Right lobe of liver (tissue), 6 donors: ENCODE data around the gene SLC28A3. TPM values are rescaled to one million over a fixed set of nuclear protein-coding genes. Genes with fewer than 3 reads are reported as not detected.

Experiments
- ATAC-seq, 4 donors: fragments of 200-7000 bp; cut with Tn5 transposase; one replicate each; pipeline ENCODE4 v1.9.1; 2020; ENCODE audit warnings: mild to moderate bottlenecking in 4 of 4, moderate library complexity in 4 of 4
- DNase-seq, 3 donors: peaks; one replicate each; pipeline ENCODE4 v3.0.0-alpha.2; 2020
- H3K27ac ChIP-seq, 3 donors: fragments of 200-600 bp; one replicate each; pipeline ENCODE4 v1.8.0; 2022
- H3K27me3 ChIP-seq, 2 donors: fragments of 200-600 bp; one replicate each; pipeline ENCODE4 v1.8.0; 2022
- H3K36me3 ChIP-seq, 4 donors: fragments of 200-600 bp; sonication (generic) in 1 of 4; one replicate each; pipeline versions ENCODE4 v1.5.1 to v1.8.0; 2017 to 2022; ENCODE audit warnings: control low read depth in 1 of 4
- H3K4me1 ChIP-seq, 4 donors: fragments of 200-600 bp; sonication (generic) in 1 of 4; one replicate each; pipeline versions ENCODE4 v1.5.1 to v1.8.0; 2017 to 2022; ENCODE audit warnings: control low read depth in 1 of 4
- H3K4me3 ChIP-seq, 3 donors: fragments of 200-600 bp; one replicate each; pipeline ENCODE4 v1.8.0; 2022
- H3K9me3 ChIP-seq, 4 donors: fragments of 200-600 bp; sonication (generic) in 1 of 4; one replicate each; pipeline versions ENCODE4 v1.5.1 to v1.8.0; 2017 to 2022; ENCODE audit warnings: control low read depth in 1 of 4
- POLR2A ChIP-seq: fragments of 450-650 bp; IDR thresholded peaks from one replicate; pipeline ENCODE4 v1.6.1; 2017; ENCODE audit warnings: antibody characterized with exemption, mild to moderate bottlenecking
- WGBS: methylation state at CpG from one replicate; pipeline ENCODE4 v1.1.6; 2018; ENCODE audit warnings: low coverage, low lambda C conversion rate; ENCODE audit not compliant: insufficient coverage; ENCODE audit errors: missing lambda C conversion rate; 5-methylcytosine and 5-hydroxymethylcytosine counted together
- intact Hi-C, 2 donors: fragments of 100-400 bp; cut with DNase I; formaldehyde crosslinking; loops; one replicate each; pipeline versions ENCODE4 v1.11.2 to v1.14.1; 2022
- total RNA-seq, 6 experiments: library from RNA; depleted of rRNA in 2 of 6; stranded (reverse); fragments of >200 nt in 2 of 6; fragmentation: NEBNext Ultra II Directional in 3 of 6; extraction: Animal tissue kit (Norgen Biotek cat#: 25700) in 3 of 6; gene quantifications; one replicate each; pipeline versions ENCODE4 v1.1.0 to v1.2.4, GENCODE V29; 2016 to 2023
- TF ChIP-seq, protein P1 (sequence below), 4 donors: fragments of 200-600 bp in 3 of 4; fragments of 450-650 bp in 1 of 4; IDR thresholded peaks; one replicate each; pipeline versions ENCODE4 v1.5.1 to v1.8.0; 2016 to 2022; ENCODE audit warnings: antibody characterized with exemption in 4 of 4, mild to moderate bottlenecking in 2 of 4
- donor health status: DM: no; HTN: yes; CAD: no.
- donor health status: DM: no; HTN: no; CAD: no.
- donor health status: DM: no; HTN: no; CAD: no.
- donor health status: DM: no; HTN: yes; CAD: no.
- donor health status: DM: no; HTN: yes; CAD: no.

SLC28A3 gene
- total RNA-seq, 6 experiments from 2014 or later: 0.07 to 0.16 (median 0.12) TPM

GRCh38 chr9:84300271-84300670 is 40.3 kb downstream of the SLC28A3 start:
- no peak for ATAC-seq
- Histone ChIP-seq H3K4me3 (no peak overlapping the region), H3K9me3 (no peaks in the 10 kb centered on the region), H3K36me3 (no peaks in the 10 kb centered on the region), H3K27ac (no peak overlapping the region), H3K27me3 (no peaks in the 10 kb centered on the region), H3K4me1 (no peaks in the 10 kb centered on the region)
- DNase-seq: no peak
- WGBS: 47% methylated on average over 4 of the region's 5 CpGs
- TF ChIP-seq, protein P1, sequence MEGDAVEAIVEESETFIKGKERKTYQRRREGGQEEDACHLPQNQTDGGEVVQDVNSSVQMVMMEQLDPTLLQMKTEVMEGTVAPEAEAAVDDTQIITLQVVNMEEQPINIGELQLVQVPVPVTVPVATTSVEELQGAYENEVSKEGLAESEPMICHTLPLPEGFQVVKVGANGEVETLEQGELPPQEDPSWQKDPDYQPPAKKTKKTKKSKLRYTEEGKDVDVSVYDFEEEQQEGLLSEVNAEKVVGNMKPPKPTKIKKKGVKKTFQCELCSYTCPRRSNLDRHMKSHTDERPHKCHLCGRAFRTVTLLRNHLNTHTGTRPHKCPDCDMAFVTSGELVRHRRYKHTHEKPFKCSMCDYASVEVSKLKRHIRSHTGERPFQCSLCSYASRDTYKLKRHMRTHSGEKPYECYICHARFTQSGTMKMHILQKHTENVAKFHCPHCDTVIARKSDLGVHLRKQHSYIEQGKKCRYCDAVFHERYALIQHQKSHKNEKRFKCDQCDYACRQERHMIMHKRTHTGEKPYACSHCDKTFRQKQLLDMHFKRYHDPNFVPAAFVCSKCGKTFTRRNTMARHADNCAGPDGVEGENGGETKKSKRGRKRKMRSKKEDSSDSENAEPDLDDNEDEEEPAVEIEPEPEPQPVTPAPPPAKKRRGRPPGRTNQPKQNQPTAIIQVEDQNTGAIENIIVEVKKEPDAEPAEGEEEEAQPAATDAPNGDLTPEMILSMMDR (IDR thresholded peaks at IDR 0.05): no peak
- no peak for TF ChIP-seq POLR2A
- intact Hi-C loops: no loop called here

- ATAC-seq (no peak), DNase-seq (no peak)
- intact Hi-C loops: no loop called here
- WGBS: 76% methylated on average over 4 of the region's 4 CpGs
- Histone ChIP-seq H3K27me3 (no peaks in the 10 kb centered on the region), H3K4me3 (no peak overlapping the region), H3K9me3 (no peaks in the 10 kb centered on the region), H3K27ac (no peak overlapping the region), H3K36me3 (no peaks in the 10 kb centered on the region), H3K4me1 (no peaks in the 10 kb centered on the region)
- TF ChIP-seq POLR2A: no peak
- TF ChIP-seq, protein P1 (IDR thresholded peaks at IDR 0.05): no peak
These were observed 43.3 kb downstream of the SLC28A3 start for GRCh38 chr9:84297162-84297821.

- TF ChIP-seq, protein P1 (IDR thresholded peaks at IDR 0.05): no peak
- TF ChIP-seq POLR2A: no peak
- Histone ChIP-seq H3K4me3 (no peak overlapping the region), H3K27me3 (no peaks in the 10 kb centered on the region), H3K36me3 (no peaks in the 10 kb centered on the region), H3K9me3 (no peaks in the 10 kb centered on the region), H3K27ac (no peak overlapping the region), H3K4me1 (no peaks in the 10 kb centered on the region)
- WGBS: 59% methylated on average over 7 of the region's 7 CpGs
- intact Hi-C loops: no loop called here
- peak in 3 of 4 donors; percentile 11 to 65 (median 34) for ATAC-seq
- DNase-seq: peak in 1 of 3 donors; percentile 28
These were observed 44.3 kb downstream of the SLC28A3 start for GRCh38 chr9:84296146-84296843.

DNA sequence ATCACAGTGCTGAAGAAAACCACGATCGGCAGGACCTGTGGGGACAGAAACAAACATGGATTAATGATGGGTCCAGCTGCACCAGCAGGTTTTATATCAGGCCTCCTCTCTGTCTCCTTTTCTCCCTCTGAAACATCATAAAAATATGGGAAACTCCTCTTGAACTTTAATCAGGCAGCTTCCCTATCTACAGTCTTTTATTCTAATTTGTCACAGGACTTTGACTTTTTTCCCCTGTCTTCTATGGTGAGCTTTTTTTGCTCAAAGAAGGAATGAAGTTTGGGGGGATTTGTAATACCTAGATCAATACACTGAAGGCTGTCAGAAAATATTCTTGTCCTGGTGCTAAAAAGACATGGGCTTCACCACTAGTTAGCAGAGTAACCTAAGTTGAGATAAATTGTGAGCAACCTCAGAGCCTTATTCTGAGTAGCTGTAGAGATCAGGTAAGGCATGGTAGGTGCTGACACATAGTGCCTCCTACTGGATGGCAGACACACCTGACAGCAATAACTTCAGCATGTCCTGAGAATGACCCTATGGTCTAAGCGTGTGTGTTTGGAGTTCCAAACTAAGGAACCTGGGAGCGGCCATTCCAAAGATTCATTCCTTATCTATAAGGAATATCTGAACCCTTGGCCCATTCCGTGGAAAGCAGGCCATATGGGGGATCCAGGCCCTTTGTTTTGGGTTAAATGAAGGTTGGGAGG is 46.2 kb downstream of the SLC28A3 start:
- Histone ChIP-seq H3K9me3 (no peaks in the 10 kb centered on the region), H3K4me3 (no peak overlapping the region), H3K27ac (no peak overlapping the region), H3K4me1 (no peaks in the 10 kb centered on the region), H3K36me3 (no peaks in the 10 kb centered on the region), H3K27me3 (no peaks in the 10 kb centered on the region)
- intact Hi-C loops: no loop called here
- TF ChIP-seq POLR2A: no peak
- TF ChIP-seq, protein P1 (IDR thresholded peaks at IDR 0.05): no peak
- ATAC-seq (no peak), DNase-seq (no peak)
- 59% methylated on average over 3 of the region's 5 CpGs for WGBS
